Activated CD8-positive, alpha-beta T cell treated with anti-CD3 and anti-CD28 coated beads for 36 hours (primary cell): Measurements from ENCODE around the gene PTMA. TPM values are rescaled to one million over a fixed set of nuclear protein-coding genes. Genes with fewer than 3 reads are reported as not detected.

ENCODE experiments used
- ATAC-seq: fragments of 200-7000 bp; cut with Tn5 transposase; one replicate; pipeline ENCODE4 v1.10.0; 2021; ENCODE audit warnings: mild to moderate bottlenecking, moderate library complexity
- CTCF ChIA-PET: fragments of 350-600 bp; sonication (Branson Sonifier 250); formaldehyde crosslinking; loops from one replicate; lab custom pipeline; 2021; ENCODE audit warnings: antibody characterized with exemption; lab: Charles Lee
- POLR2A ChIA-PET: fragments of 350-600 bp; sonication (Branson Sonifier 250); formaldehyde crosslinking; loops from one replicate; lab custom pipeline; 2021; ENCODE audit warnings: antibody characterized with exemption; lab: Charles Lee
- DNase-seq: peaks from one replicate; pipeline ENCODE4 v3.0.0-alpha.2; 2020
- H3K27ac Mint-ChIP-seq: one replicate; pipeline ENCODE4 v1.8.0; 2021; ENCODE audit warnings: mild to moderate bottlenecking, mixed read lengths
- H3K27me3 Mint-ChIP-seq: one replicate; pipeline ENCODE4 v1.8.0; 2021; ENCODE audit warnings: mixed read lengths
- H3K36me3 Mint-ChIP-seq: one replicate; pipeline ENCODE4 v1.8.0; 2021; ENCODE audit warnings: low read depth, mixed read lengths
- H3K4me1 Mint-ChIP-seq: one replicate; pipeline ENCODE4 v1.8.0; 2021; ENCODE audit warnings: low read depth, mixed read lengths
- H3K4me3 Mint-ChIP-seq: one replicate; pipeline ENCODE4 v1.8.0; 2021; ENCODE audit warnings: mild to moderate bottlenecking, moderate library complexity, mixed read lengths
- H3K9me3 Mint-ChIP-seq: one replicate; pipeline ENCODE4 v1.8.0; 2021; ENCODE audit warnings: mixed read lengths
- intact Hi-C: fragments of 100-400 bp; cut with micrococcal nuclease; formaldehyde crosslinking; loops from one replicate; pipeline ENCODE4 v1.10.0; 2022
- total RNA-seq, 2 experiments: library from RNA; stranded (reverse); gene quantifications; one replicate each; pipeline ENCODE4 v1.2.3, GENCODE V29; 2021
- TF ChIP-seq, protein P1 (sequence below): fragments of 200-600 bp; IDR thresholded peaks from one replicate; pipeline ENCODE4 v1.8.0; 2022; ENCODE audit warnings: antibody characterized with exemption, mild to moderate bottlenecking

PTMA gene
- total RNA-seq, 2 experiments from 2014 or later = 2,463 to 2,468 TPM

DNA sequence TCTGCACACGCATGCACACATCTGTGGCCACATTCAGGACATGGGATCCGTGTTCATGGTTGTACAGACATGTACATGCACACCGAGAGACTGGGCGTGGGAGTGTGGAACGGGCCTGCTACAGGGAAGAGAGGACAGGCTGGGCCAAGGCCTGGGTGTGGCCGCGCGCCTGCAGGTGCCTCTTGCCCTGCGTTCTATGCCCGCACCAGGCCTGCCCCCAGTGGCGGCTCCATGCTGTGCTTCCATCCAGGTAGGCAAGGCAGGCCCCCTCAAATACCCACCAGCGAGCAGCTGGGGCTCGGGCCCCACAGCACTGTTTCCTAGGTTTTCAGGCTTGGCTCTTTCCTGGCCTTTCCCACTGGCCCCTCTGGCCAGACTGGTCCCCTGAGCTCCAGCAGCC is 15.5 kb upstream of the PTMA start:
- no peaks in the 10 kb centered on the region for H3K4me1 Mint-ChIP-seq
- H3K27ac Mint-ChIP-seq = no peak overlapping the region
- ATAC-seq = no peak
- no peak overlapping the region for H3K4me3 Mint-ChIP-seq
- no peaks in the 10 kb centered on the region for H3K9me3 Mint-ChIP-seq
- POLR2A ChIA-PET = interaction anchor here (0.8 to 4.4 kb wide), 5 partner anchors 12 to 79 kb away, joined by 3 to 15 read pairs (median 3); partner anchors contain the start of gene PTMA
- no peaks in the 10 kb centered on the region for H3K36me3 Mint-ChIP-seq
- TF ChIP-seq, protein P1, sequence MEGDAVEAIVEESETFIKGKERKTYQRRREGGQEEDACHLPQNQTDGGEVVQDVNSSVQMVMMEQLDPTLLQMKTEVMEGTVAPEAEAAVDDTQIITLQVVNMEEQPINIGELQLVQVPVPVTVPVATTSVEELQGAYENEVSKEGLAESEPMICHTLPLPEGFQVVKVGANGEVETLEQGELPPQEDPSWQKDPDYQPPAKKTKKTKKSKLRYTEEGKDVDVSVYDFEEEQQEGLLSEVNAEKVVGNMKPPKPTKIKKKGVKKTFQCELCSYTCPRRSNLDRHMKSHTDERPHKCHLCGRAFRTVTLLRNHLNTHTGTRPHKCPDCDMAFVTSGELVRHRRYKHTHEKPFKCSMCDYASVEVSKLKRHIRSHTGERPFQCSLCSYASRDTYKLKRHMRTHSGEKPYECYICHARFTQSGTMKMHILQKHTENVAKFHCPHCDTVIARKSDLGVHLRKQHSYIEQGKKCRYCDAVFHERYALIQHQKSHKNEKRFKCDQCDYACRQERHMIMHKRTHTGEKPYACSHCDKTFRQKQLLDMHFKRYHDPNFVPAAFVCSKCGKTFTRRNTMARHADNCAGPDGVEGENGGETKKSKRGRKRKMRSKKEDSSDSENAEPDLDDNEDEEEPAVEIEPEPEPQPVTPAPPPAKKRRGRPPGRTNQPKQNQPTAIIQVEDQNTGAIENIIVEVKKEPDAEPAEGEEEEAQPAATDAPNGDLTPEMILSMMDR = no peak
- CTCF ChIA-PET = interaction anchor here (1.2 to 1.4 kb wide), 3 partner anchors 14 to 22 kb away, joined by 3 to 7 read pairs (median 6); no protein-coding TSS in a partner anchor
- no peak for DNase-seq
- no peaks in the 10 kb centered on the region for H3K27me3 Mint-ChIP-seq
- intact Hi-C loops = no loop called here

DNA sequence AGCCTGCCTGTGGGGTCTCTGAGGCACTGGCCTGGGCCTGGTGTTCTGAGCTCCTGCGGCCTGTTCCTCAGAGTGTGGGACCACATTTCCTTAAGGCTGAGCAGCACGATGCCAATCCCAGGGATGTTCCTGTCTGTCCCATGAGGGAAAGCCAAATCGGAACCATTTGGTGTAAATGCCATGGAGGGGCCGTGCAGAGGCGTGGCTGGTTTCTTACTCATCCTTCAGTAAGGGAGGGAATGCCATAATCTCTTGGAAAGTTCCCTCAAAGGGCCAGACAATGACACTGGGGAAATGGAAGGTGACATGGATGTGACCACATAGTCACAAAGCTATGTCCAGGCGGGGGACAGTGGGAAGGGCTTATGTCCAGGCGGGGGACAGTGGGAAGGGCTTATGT is 14.4 kb upstream of the PTMA start:
- H3K27me3 Mint-ChIP-seq = no peaks in the 10 kb centered on the region
- ATAC-seq (no peak), DNase-seq (no peak)
- H3K4me1 Mint-ChIP-seq = no peaks in the 10 kb centered on the region
- ChIA-PET CTCF (interaction anchor here (1.2 to 2.1 kb wide), 4 partner anchors 13 to 21 kb away, joined by 3 to 11 read pairs (median 6); no protein-coding TSS in a partner anchor), POLR2A (interaction anchor here (1.0 to 4.4 kb wide), 5 partner anchors 12 to 20 kb away, joined by 3 to 15 read pairs (median 3); partner anchors contain the start of gene PTMA)
- TF ChIP-seq, protein P1 = no peak
- H3K9me3 Mint-ChIP-seq = no peaks in the 10 kb centered on the region
- H3K27ac Mint-ChIP-seq = no peak overlapping the region
- intact Hi-C loops = no loop called here
- no peak overlapping the region for H3K4me3 Mint-ChIP-seq
- no peaks in the 10 kb centered on the region for H3K36me3 Mint-ChIP-seq

DNA sequence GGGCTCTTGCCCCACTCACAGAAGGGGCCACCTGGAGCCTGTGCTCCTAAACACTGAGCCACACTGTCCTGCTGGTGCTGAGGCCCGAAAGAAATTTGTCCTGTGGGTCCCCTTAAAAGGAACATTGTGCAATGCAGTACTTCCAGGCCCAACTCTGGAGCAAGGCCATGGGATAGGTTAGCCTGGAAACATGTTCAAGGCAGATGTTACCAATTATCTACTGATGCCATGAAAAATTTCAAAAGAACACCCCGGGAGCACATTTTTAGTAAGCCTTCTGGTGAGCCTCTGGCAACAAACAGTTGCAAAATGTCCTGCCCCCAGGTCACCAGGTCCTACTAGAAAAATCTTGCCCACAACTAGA is 12.3 kb upstream of the PTMA start:
- H3K27ac Mint-ChIP-seq = no peak overlapping the region
- no peaks in the 10 kb centered on the region for H3K4me1 Mint-ChIP-seq
- no peak for ATAC-seq
- intact Hi-C loops = no loop called here
- no peak for DNase-seq
- H3K36me3 Mint-ChIP-seq = no peaks in the 10 kb centered on the region
- no peaks in the 10 kb centered on the region for H3K9me3 Mint-ChIP-seq
- ChIA-PET POLR2A (interaction anchor here (4.4 kb wide), 1 partner anchor 13 kb away, joined by 15 read pairs; the partner anchor contains the start of gene PTMA), CTCF (interaction anchor here (0.7 to 2.1 kb wide), 4 partner anchors 8 to 21 kb away, joined by 3 to 11 read pairs (median 6); no protein-coding TSS in a partner anchor)
- TF ChIP-seq, protein P1 = no peak
- no peak overlapping the region for H3K4me3 Mint-ChIP-seq
- H3K27me3 Mint-ChIP-seq = no peaks in the 10 kb centered on the region

DNA sequence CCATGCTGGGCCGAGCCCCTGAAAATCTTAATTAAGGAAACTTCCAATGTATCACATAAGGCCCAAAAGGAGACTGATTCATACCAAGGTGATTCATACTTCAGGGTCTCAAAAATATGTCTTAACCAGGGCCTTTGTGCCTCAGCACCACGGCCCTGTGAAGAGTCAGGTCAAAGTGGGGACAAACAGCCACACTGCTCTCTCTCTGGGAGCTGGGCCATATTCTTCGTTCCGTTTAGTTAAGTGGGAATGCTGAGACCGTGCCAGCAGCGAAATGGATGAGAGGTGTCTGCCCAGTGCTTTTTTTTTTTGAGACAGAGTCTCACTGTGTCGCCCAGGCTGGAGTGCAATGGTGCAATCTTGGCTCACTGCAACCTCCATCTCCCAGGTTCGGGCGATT is 9.3 kb upstream of the PTMA start:
- CTCF ChIA-PET = interaction anchor here (2.1 to 6.4 kb wide), 2 partner anchors 16 to 24 kb away, joined by 8 to 55 read pairs; no protein-coding TSS in a partner anchor
- no peaks in the 10 kb centered on the region for H3K27me3 Mint-ChIP-seq
- no peaks in the 10 kb centered on the region for H3K9me3 Mint-ChIP-seq
- DNase-seq (no peak), ATAC-seq (no peak)
- POLR2A ChIA-PET = interaction anchor here (2.4 to 2.5 kb wide), 2 partner anchors 11 to 14 kb away, joined by 7 to 9 read pairs; no protein-coding TSS in a partner anchor
- H3K36me3 Mint-ChIP-seq = peaks cover under 1% of the 10 kb centered on the region
- no peak overlapping the region for H3K27ac Mint-ChIP-seq
- intact Hi-C loops = no loop called here
- TF ChIP-seq, protein P1 = no peak
- peaks cover 3% of the 10 kb centered on the region for H3K4me1 Mint-ChIP-seq
- H3K4me3 Mint-ChIP-seq = no peak overlapping the region
